ENCODE data around the gene RAB26.

DNA sequence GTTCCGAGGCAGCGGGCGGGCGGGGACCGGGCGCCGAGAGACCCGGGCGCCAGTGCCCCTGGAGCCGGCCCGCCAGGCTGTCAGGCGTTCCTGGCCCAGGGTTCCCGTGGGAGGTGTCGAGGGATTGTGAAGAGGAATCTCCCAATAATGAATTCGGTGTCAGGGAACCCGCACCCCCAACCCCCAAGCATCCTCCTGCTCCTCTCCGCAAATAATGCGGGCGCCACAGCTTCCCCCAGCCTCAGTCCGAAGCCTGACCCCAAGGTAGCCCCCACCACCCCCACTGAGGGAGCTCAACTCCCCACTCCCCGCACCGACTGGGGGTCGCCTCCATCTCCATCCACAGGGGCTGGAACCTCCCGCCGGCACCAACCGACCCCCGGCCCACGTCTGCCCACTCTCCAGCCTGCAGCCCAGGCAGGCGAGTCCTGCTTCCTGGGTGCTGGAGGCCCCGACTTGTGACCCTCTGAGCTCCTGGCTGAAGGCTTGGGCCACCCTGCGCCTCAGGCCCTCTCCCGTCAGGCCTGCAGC is 48.6 kb downstream of the RAB26 start:
- TF ChIP-seq STAT1 (IDR thresholded peaks at IDR 0.05; ENCODE audit: unreplicated experiment) (no peak), EZH2phosphoT487 (IDR thresholded peaks at IDR 0.05; ENCODE audit: unreplicated experiment) (no peak), EZH2 (IDR thresholded peaks at IDR 0.05; ENCODE audit: low read depth, unreplicated experiment) (no peak)
- TF ChIP-seq, protein P1, sequence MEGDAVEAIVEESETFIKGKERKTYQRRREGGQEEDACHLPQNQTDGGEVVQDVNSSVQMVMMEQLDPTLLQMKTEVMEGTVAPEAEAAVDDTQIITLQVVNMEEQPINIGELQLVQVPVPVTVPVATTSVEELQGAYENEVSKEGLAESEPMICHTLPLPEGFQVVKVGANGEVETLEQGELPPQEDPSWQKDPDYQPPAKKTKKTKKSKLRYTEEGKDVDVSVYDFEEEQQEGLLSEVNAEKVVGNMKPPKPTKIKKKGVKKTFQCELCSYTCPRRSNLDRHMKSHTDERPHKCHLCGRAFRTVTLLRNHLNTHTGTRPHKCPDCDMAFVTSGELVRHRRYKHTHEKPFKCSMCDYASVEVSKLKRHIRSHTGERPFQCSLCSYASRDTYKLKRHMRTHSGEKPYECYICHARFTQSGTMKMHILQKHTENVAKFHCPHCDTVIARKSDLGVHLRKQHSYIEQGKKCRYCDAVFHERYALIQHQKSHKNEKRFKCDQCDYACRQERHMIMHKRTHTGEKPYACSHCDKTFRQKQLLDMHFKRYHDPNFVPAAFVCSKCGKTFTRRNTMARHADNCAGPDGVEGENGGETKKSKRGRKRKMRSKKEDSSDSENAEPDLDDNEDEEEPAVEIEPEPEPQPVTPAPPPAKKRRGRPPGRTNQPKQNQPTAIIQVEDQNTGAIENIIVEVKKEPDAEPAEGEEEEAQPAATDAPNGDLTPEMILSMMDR (conservative IDR thresholded peaks at IDR 0.05; ENCODE audit: low read depth in 2 of 2), result no peak
- TF ChIP-seq, protein P2, sequence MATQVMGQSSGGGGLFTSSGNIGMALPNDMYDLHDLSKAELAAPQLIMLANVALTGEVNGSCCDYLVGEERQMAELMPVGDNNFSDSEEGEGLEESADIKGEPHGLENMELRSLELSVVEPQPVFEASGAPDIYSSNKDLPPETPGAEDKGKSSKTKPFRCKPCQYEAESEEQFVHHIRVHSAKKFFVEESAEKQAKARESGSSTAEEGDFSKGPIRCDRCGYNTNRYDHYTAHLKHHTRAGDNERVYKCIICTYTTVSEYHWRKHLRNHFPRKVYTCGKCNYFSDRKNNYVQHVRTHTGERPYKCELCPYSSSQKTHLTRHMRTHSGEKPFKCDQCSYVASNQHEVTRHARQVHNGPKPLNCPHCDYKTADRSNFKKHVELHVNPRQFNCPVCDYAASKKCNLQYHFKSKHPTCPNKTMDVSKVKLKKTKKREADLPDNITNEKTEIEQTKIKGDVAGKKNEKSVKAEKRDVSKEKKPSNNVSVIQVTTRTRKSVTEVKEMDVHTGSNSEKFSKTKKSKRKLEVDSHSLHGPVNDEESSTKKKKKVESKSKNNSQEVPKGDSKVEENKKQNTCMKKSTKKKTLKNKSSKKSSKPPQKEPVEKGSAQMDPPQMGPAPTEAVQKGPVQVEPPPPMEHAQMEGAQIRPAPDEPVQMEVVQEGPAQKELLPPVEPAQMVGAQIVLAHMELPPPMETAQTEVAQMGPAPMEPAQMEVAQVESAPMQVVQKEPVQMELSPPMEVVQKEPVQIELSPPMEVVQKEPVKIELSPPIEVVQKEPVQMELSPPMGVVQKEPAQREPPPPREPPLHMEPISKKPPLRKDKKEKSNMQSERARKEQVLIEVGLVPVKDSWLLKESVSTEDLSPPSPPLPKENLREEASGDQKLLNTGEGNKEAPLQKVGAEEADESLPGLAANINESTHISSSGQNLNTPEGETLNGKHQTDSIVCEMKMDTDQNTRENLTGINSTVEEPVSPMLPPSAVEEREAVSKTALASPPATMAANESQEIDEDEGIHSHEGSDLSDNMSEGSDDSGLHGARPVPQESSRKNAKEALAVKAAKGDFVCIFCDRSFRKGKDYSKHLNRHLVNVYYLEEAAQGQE (IDR thresholded peaks at IDR 0.05; ENCODE audit: unreplicated experiment), result no peak

All from GM23338 (cell line).